Body of pancreas (tissue), 4 donors: ENCODE measurements around the gene RAD51C.

Experiments used
- POLR2A ChIP-seq, 3 donors: fragments of 450-650 bp; IDR thresholded peaks; one replicate each; pipeline ENCODE4 v1.6.1; 2016; ENCODE audit warnings: antibody characterized with exemption in 3 of 3, mild to moderate bottlenecking in 2 of 3
- TF ChIP-seq, protein P1 (sequence below), 7 experiments: fragments of 450-650 bp in 4 of 7; fragments of 200-600 bp in 3 of 7; sonication (generic) in 3 of 7; IDR thresholded peaks; one replicate each; pipeline ENCODE4 v1.5.1; 2016 to 2019; ENCODE audit warnings: antibody characterized with exemption in 7 of 7

DNA sequence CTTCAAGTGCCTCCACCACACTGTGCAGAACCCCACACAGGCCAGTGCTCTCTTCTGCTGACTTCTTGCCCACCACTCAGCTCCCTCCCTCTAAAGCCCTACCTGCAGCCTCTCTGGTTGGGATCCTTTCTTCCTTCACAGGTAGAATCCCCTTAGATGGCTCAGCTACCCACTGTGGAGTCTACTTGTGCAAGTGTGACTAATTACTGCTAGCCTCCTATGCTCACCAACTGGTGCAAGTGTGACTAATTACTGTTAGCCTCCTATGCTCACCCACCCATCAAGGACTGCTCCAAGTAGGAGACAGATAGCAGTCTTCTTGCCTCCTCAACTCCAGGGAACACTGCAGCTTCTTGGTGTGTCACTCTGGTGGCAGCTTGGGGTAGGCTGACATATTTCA lies 44.2 kb upstream of the RAD51C start:
- TF ChIP-seq, protein P1, sequence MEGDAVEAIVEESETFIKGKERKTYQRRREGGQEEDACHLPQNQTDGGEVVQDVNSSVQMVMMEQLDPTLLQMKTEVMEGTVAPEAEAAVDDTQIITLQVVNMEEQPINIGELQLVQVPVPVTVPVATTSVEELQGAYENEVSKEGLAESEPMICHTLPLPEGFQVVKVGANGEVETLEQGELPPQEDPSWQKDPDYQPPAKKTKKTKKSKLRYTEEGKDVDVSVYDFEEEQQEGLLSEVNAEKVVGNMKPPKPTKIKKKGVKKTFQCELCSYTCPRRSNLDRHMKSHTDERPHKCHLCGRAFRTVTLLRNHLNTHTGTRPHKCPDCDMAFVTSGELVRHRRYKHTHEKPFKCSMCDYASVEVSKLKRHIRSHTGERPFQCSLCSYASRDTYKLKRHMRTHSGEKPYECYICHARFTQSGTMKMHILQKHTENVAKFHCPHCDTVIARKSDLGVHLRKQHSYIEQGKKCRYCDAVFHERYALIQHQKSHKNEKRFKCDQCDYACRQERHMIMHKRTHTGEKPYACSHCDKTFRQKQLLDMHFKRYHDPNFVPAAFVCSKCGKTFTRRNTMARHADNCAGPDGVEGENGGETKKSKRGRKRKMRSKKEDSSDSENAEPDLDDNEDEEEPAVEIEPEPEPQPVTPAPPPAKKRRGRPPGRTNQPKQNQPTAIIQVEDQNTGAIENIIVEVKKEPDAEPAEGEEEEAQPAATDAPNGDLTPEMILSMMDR (IDR thresholded peaks at IDR 0.05) = no peak
- no peak for TF ChIP-seq POLR2A (IDR thresholded peaks at IDR 0.05)
